ENCODE results near the gene TPRN.

The TPRN gene

DNA sequence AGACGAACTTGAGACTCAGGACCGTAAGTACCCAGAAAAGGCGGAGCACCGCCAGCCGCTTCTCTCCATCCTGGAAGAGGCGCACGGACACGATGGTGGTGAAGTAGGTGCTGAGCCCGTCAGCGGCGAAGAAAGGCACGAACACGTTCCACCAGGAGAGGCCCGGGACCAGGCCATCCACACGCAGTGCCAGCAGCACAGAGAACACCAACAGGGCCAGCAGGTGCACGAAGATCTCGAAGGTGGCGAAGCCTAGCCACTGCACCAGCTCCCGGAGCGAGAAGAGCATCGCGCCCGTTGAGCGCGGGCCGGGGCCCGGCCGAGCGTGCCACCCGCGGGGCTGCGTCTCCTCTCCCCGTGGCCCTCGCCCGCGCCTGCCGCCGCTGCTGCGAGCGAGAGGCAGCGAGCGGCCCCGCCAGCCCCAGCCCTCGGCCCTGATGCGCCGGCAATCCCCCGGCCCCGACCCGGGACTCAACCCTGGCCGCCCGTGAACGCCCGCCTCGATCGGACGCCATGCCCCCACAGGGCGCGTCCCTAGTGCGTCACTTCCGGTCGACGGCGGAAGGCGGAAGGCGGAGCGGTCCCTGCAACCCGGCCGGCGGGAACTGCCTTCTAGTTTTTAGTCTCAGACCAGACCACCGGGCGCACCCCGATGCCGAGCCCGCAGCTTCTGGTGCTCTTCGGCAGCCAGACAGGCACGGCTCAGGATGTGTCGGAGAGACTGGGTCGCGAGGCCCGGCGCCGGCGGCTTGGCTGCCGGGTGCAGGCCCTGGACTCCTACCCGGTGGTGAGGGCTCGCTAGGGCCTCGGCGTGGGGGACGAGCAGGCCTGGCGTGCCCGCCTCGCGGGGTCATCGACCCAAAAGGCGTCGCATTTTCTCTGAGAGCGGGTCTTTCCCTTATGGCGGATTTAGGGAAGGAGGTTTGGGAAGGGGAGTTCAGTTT is 4.9 kb upstream of the TPRN start, which contains the start of the genes NDOR1 and TMEM203:
TSS of gene NDOR1 (plus strand) at position 575 of the 944 bp plus-strand sequence. CDS start at position 653, 78 bp downstream.
TSS of gene TMEM203 (minus strand) at position 523 of the 944 bp plus-strand sequence. CDS start at position 289, 234 bp downstream.
- DNase-seq, result peak; percentile 85 to 92 (median 89)

DNA sequence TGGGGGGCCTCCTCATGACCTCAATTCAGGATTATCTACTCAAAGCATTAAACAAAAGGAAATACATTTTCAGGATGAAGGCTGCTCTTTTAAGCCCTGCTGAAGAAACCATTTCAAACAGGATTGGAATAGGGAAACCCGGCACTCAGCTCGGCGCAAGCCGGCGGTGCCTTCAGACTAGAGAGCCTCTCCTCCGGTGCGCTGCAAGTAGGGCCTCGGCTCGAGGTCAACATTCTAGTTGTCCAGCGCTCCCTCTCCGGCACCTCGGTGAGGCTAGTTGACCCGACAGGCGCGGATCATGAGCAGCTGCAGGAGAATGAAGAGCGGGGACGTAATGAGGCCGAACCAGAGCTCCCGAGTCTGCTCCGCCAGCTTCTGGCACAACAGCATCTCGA is 4.2 kb upstream of the TPRN start:
- DNase-seq, result no peak

- no peak for DNase-seq
Observed at GRCh38 chr9:137202966-137203365, 2.4 kb upstream of the TPRN start.

GRCh38 chr9:137201205-137201868 is 796 bp upstream of the TPRN start:
- no peak for DNase-seq

GRCh38 chr9:137199411-137200121 is 975 bp downstream of the TPRN start:
- DNase-seq, result no peak

- no peak for DNase-seq
Observed at GRCh38 chr9:137198902-137199283, 1.6 kb downstream of the TPRN start.

DNA sequence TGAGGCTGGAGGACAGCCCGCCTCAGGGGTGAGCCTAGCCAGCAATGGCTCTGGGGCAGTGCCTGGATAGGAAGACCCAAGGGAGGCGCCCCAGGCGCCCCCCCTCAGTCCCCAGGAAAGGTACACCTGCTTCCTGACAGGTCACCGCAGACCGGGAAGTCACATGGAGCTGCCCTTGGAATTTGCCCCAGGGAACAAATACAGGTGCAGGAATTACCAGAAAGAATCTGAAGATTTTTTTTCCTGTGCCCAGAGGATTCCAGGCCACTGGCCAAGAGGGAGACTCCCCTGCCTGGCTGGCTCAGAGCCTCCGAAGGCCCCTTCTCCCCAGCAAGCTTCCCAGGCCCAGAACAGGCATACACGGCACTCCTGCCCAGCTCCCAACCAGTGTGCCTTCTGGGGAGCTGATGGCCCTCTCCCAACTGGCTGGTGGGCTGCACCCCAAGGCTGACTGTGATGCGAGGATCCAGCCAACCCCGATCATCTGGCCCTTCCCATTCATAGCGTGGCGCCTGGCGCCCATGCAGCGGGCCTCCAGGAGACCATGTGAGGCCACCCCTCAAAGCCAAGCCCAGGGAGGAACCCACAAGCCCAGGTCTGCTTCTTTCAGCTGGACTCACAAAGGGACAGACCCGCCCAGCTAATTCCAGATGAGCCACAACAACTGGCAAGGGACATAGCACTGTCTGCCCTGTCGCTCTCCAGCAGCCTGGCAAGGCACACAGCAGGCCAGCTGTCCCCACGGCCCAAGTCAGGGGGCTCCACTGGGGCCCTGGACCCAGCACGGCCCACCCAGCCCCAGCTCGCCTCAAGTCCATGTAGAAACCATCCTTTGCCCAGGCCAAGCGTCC is 2.3 kb downstream of the TPRN start:
- DNase-seq, result no peak

DNA sequence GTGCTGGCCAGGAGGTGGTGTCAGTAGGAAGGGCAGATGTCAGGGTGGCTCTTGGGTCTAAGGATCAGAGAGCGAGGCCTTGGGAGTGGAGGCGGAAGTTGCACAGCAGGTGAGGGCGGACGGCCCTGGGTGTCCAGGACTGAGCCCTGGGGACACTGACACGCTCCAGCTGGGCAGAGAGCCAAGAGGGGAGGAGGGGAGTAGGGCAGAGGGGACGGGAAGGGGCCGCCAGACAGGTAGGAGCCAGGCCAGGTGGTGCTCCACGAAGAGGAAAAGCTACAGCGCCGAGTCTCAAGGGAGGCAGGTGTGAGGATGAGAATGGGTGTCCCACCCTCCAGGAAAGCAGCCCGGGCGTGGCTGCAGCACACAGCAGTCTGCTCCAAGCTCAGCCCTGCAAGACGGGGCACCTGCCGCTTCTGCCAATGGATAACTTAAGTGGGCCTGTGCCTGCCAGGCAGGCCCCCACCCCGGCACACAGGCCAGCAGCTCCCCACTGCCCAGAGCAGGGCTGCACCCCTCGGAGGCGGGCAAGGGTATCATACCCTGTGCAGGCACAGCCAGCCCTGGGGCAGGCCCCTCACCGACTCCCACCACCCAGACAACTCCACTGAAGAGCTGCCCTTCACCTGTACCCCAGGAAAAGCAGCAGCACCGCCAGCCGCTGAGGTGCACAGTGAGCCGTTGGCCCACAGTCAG is 4.9 kb downstream of the TPRN start:
- no peak for DNase-seq

DNA sequence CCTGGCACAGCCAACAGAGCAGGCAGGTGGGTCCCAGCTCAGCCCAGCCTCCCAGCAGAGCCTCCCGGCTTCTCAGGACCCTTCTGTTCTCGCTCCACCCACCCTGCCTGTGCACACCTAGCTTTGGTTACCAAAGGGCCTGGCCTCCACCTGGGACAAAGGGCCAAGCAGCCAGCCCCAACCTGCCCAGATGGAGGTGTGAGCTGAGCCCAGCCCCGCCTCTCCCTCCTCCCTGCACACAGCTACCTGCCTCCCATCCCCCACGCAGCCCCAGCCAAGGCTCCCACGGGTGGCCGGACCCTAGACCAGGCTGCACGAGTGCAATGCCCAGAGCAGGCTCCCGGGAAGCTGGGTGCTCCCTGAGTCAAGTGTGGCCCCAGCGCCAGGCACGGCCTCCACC is 5.6 kb downstream of the TPRN start:
- no peak for DNase-seq

DNA sequence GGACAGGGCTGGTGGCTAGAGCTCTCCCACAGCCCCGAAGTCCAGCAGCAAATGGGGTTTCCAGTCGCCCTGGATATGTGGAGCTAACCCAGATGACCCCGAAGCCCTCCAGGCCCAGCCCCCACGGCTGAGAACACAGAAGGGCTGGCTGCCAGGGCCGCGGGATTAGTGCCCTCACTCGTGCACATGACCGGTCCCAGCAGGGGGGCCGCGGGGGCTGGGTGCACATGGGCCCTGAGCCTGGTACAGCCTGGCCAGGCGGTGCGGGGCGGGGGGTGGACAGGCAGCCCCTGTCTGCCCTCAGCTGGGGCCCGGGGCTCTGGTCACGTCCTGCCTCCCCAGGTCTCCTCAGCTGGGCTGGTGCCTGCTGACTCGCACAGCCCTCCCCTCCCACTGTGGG is 6.2 kb downstream of the TPRN start:
- DNase-seq, result no peak

GRCh38 chr9:137193771-137194170 is 6.8 kb downstream of the TPRN start:
- DNase-seq, result no peak

DNA sequence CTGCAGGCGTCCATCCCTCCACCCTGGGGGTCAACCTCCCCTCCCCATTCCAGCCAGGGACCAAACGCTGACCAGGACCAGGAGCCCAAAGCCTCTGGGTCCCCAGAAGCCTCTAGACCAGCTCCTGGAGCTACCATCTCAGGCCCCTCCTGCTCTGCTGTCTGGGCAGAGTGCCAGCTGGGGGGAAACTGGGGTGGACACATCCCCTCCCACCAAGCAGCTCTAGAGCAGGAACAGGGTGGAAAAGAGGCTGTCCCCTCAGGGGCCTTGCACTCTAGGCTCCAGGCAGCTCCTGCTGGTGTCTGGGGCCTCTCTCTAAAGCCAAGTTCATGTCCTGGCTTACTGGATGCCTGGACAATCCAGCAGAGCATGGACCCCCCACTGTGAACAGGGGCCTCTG is 7.7 kb downstream of the TPRN start:
- DNase-seq, result no peak

- DNase-seq, result no peak
Observed at GRCh38 chr9:137192448-137192780, 8.1 kb downstream of the TPRN start.

DNA sequence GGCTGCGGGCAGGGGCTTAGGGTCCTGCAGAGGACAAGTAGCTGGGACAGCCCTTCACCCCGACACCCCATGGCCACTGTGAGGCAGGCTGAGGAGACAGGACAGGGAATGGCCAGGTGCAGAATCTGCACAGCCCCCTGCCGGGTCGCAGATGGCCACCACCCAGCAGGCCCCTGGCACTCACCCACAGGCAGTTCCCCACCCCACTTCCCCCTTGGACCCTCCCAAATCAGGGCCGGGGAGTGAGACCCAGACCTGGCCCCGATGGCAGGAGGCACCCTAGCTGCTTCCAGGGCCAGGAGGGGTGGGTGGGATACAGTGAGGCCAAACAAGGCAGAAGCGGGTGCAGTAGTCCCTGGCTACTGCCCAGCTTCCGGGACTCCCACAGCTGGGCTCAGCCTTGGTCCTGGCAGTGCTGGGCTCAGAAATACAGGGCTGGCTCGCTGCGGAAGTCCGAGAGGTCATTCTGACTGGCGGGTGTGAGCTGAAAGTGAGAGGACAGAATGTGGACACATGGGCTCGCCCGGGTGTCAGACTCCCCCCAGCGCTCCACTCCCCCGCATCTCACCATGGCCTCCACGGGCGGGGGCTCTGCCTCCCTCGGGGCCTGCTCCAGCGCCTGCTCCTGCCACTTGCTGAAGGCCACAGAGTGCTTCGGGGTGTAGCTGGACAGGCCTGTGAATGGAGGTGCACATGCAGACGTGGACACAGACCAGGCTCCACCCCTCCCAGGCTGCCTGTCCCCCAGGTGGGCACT is 8.7 kb downstream of the TPRN start:
- DNase-seq, result no peak

DNA sequence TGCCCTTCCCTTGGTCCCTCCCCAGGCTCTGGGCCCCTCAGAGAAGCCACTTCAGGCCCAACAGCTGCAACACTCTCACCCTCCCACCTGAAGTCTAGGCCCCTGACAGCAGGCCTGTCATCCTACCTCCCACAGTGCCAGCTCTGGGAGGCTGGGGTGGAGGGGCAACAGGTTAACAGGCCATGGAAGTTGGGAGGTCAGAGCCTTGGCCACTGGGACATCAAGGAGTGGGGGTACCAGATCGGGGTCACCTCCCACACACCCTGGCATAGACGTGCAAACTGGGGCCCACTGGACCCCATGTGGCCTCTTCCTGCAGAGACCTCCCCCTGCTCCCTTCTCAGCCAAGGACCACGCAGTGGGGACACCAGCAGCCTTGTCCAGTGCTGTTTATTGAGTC is 9.3 kb downstream of the TPRN start:
- no peak for DNase-seq

- DNase-seq, result no peak
Observed at GRCh38 chr9:137190315-137190856, 10.2 kb downstream of the TPRN start.

DNA sequence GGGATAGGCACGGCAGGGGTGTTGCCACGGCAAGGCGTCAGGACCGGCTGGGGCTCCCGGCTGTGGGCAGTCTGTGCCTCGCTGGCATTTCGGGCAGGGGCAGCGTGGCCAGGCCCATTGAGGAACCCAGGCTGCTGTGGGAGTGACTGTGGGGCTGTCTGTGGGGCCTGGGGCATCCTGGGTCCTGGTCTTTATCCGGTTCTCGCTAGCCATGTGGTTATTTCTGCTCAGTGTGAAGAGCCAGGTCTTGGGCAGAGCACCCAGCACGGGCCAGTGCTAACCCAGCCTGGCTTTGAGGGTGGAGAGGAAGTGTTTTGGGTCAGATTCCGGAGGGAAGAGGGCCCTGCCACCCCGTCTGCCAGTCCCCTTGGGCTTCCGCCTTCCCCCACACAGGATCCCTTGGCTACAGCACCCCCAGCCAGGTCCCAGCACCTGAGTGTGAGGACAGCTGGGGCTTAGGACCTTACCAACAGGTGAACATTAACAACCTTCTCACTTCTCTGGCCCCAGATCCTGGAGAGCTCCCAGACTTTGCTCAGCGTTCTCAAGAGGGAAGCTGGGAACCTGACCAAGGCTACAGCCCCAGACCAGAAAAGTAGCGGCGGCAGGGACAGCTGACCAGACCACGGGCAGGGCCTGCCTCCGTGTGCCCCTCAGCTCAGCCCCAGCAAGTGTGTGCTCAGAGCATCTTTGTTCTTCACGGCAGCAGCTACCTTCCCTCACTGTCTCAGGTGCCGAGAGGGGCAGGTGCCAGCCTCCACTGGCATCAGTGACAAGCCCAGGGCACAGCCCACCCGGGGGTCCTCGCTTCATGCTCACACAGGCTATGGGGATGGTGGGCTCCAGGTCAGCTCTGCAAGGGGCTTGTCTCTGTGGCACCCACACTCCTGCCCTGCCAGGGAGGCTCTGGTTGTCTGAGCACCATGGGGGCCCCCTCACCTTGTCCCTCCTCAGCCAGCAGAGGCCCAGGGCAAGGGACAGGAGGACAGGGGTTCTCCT is 10.9 kb downstream of the TPRN start:
- DNase-seq, result no peak

DNA sequence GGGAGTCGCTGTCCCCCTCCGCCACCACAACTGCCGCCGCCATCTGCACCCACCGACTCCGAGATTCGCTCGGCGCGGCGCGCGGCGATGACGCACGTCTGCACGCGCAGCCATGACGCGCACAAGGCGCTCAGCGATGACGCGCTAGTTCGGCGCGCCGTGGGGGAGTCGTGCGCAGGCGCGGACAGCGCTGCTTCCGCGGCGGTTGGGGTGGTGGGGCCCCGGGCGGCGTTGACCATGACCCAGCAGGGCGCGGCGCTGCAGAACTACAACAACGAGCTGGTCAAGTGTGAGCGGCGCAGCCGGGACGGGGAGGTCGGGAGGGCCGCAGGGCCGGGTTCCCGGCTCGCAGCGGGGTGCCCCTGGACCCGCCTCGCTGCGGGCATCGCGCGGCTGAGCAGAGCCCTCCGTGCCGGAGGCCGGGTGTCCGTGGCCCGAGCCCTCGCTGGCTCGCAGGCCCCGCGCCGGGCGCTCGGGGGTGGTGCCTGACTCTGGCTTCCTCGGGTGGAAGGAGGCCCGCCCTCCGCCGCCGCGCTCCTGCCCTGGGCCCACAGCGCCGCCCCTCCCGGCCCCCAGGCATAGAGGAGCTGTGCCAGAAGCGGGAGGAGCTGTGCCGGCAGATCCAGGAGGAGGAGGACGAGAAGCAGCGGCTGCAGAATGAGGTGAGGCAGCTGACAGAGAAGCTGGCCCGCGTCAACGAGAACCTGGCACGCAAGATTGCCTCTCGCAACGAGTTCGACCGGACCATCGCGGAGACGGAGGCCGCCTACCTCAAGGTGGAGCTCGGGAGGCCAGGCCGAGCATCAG is 11.8 kb downstream of the TPRN start, which contains the start of the genes ANAPC2 and SSNA1:
TSS of gene ANAPC2 (minus strand) at position 71 of the 807 bp plus-strand sequence. CDS start at position 43, 28 bp downstream.
TSS of gene SSNA1 (plus strand) at position 187 of the 807 bp plus-strand sequence. CDS start at position 238, 51 bp downstream.
- DNase-seq, result peak; percentile 78 to 90 (median 86)
